Measurements from ENCODE around the gene CAMTA1. TPM values are rescaled to one million over a fixed set of nuclear protein-coding genes. Genes with fewer than 3 reads are reported as not detected.
"Not testable (repeated sequence)": the region's sequence is repeated elsewhere in the genome, so short reads cannot be mapped to it uniquely, and the experiment has no call there.

Gene CAMTA1
- polyA plus RNA-seq, 1 experiment: 64.9 TPM

- Histone ChIP-seq H3K27me3 (ENCODE audit: control insufficient read depth, insufficient read depth, low read length) (no peaks in the 10 kb centered on the region), H3K9me3 (ENCODE audit: control insufficient read depth, insufficient read depth, low read length) (peaks cover 4% of the 10 kb centered on the region; the same call in 1 of the 2 replicates), H3K27ac (ENCODE audit: low read depth, low read length) (no peak overlapping the region), H3K4me3 (ENCODE audit: low read depth, low read length) (no peak overlapping the region)
- TF ChIP-seq CTCF (IDR thresholded peaks at IDR 0.05; ENCODE audit: low read depth, low read length): no peak
- ChIA-PET POLR2A (interaction anchor here (0.5 kb wide), 1 partner anchor 41 kb away, joined by 3 read pairs; no protein-coding TSS in a partner anchor), CTCF (no interaction called here)
- DNase-seq (ENCODE audit: low read depth, low spot score): no peak
These were observed 590.8 kb downstream of the CAMTA1 start for GRCh38 chr1:7375781-7376660.

- Histone ChIP-seq H3K4me3 (ENCODE audit: low read depth, low read length) (no peak overlapping the region), H3K9me3 (ENCODE audit: control insufficient read depth, insufficient read depth, low read length) (peaks cover 4% of the 10 kb centered on the region; the same call in 1 of the 2 replicates), H3K27me3 (ENCODE audit: control insufficient read depth, insufficient read depth, low read length) (no peaks in the 10 kb centered on the region), H3K27ac (ENCODE audit: low read depth, low read length) (no peak overlapping the region)
- ChIA-PET POLR2A (interaction anchor here (0.5 kb wide), 1 partner anchor 42 kb away, joined by 3 read pairs; no protein-coding TSS in a partner anchor), CTCF (no interaction called here)
- DNase-seq (ENCODE audit: low read depth, low spot score): no peak
- no peak for TF ChIP-seq CTCF (IDR thresholded peaks at IDR 0.05; ENCODE audit: low read depth, low read length)
These were observed 591.4 kb downstream of the CAMTA1 start for GRCh38 chr1:7376676-7377075.

GRCh38 chr1:7378346-7379130 is 593.3 kb downstream of the CAMTA1 start:
- peaks cover 4% of the 10 kb centered on the region; the same call in 1 of the 2 replicates for H3K9me3 ChIP-seq (ENCODE audit: control insufficient read depth, insufficient read depth, low read length)
- DNase-seq (ENCODE audit: low read depth, low spot score): no peak
- POLR2A ChIA-PET: no interaction called here
- no peak overlapping the region for H3K4me3 ChIP-seq (ENCODE audit: low read depth, low read length)
- no peaks in the 10 kb centered on the region for H3K27me3 ChIP-seq (ENCODE audit: control insufficient read depth, insufficient read depth, low read length)
- no peak overlapping the region for H3K27ac ChIP-seq (ENCODE audit: low read depth, low read length)
- TF ChIP-seq CTCF (IDR thresholded peaks at IDR 0.05; ENCODE audit: low read depth, low read length): no peak
- CTCF ChIA-PET: no interaction called here

- peak overlapping the region; percentile 35 for H3K4me3 ChIP-seq (ENCODE audit: low read depth, low read length)
- CTCF ChIA-PET: no interaction called here
- POLR2A ChIA-PET: no interaction called here
These were observed 594.3 kb downstream of the CAMTA1 start for GRCh38 chr1:7379441-7379971.

GRCh38 chr1:7380068-7380467 is 594.8 kb downstream of the CAMTA1 start:
- CTCF ChIA-PET; DNase-seq (ENCODE audit: low read depth, low spot score); POLR2A ChIA-PET; H3K27ac ChIP-seq (ENCODE audit: low read depth, low read length); H3K4me3 ChIP-seq (ENCODE audit: low read depth, low read length); H3K27me3 ChIP-seq (ENCODE audit: control insufficient read depth, insufficient read depth, low read length); H3K9me3 ChIP-seq (ENCODE audit: control insufficient read depth, insufficient read depth, low read length): not testable (repeated sequence)

More at GRCh38 chr1:7379441-7379971, 594.3 kb downstream of the CAMTA1 start:
- TF ChIP-seq CTCF (IDR thresholded peaks at IDR 0.05; ENCODE audit: low read depth, low read length): no peak
- Histone ChIP-seq H3K27ac (ENCODE audit: low read depth, low read length) (peak overlapping the region; percentile 83), H3K27me3 (ENCODE audit: control insufficient read depth, insufficient read depth, low read length) (no peaks in the 10 kb centered on the region), H3K9me3 (ENCODE audit: control insufficient read depth, insufficient read depth, low read length) (peaks cover 4% of the 10 kb centered on the region; the same call in 1 of the 2 replicates)
- DNase-seq (ENCODE audit: low read depth, low spot score): no peak
